Measurements from ENCODE around the gene GSKIP. TPM values are rescaled to one million over a fixed set of nuclear protein-coding genes. Genes with fewer than 3 reads are reported as not detected.
"Not testable (repeated sequence)": the region's sequence is repeated elsewhere in the genome, so short reads cannot be mapped to it uniquely, and the experiment has no call there.

Gene GSKIP, protein sequence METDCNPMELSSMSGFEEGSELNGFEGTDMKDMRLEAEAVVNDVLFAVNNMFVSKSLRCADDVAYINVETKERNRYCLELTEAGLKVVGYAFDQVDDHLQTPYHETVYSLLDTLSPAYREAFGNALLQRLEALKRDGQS
- total RNA-seq, result 21.6 and 23.3 TPM in 2 replicates

DNA sequence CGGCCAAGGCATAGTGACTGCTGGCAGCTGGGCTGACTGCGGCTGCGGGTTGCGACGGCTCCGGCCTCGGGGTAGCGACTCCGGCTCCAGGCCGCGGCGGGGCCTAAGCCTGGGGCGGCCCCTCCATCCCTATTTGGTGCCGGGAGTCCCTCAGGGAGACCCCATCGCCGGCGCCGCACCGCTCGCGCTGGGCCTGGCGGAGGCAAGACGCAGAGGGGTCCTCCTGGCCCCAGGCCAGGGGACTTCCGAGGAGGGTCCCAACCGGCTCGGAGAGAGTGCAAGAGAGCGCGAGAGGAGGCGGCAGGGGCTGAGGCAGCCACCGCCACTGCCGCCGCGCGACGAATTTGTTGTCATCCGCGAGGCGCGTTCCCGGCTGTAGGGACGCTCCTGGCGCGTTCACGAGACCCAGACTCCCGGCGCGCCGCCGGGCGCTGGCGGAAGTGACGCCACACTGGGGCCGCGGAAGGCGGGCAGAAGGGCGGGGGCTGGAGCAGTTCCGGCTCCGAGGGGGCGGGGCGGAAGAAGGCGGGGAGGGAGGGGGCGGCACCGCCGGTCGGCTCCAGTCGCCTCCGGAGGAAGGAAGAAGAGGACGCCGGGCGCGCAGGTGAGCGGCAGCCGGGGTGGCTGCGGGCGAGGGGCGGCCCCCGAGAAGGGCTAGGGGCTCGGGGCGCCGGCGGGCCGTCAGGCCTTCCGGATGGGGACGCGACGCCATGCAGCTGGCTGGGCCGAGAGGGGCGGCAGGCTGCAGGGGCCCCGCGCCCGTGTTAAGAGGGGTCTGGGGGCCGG, at the start of gene GSKIP, which contains the start of gene ATG2B:
GSKIP (plus strand) TSS at position 562 of the 786 bp plus-strand sequence. CDS start 18,722 bp downstream, outside the sequence.
ATG2B (minus strand) TSS at position 377 of the 786 bp plus-strand sequence; CDS start at position 12, 365 bp downstream.
- peak; percentile 84 to 93 for DNase-seq (ENCODE audit: low read depth in 2 of 2)

- DNase-seq (ENCODE audit: low read depth in 2 of 2), result no peak
Measured at GRCh38 chr14:96316087-96316486, 47.2 kb upstream of the GSKIP start.

DNA sequence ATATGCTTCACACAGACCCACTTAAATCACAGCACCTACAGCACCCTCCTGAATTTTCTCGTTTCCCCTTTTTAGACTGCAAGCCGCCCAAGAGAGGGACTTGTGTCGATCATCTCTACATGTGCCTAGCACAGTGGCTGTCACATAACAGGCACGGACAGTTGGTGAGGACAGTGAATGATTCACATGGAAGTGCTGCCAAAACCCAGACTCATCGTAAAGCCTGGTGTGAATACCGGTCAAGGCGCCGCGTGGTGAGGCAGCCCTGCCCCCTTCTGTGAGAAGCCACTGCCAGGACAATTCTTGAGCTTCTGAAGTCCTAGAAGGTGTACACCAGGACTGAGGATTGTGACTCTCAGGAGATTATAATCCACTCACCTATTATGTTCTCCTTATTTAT, 44.5 kb upstream of the GSKIP start:
- DNase-seq (ENCODE audit: low read depth in 2 of 2), result no peak

DNA sequence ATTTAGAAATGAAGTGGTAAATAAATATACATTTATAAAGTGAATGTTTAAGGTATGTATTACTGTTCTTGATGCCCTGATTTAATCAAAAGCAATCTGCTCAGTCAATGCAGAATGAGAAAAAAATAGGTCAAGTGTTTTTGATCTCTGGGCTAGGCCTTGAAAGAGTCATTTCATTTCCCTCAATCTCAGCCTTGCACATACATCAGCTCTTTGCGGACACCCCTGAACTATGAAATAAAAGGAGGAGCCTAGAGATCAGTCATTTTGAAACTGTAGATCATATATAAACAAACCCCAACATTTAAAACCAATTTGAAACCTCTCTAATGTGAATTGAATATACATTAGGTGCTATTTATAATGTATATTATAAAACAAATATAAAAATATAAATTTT, 42.7 kb upstream of the GSKIP start:
- no peak for DNase-seq (ENCODE audit: low read depth in 2 of 2)

- no peak for DNase-seq (ENCODE audit: low read depth in 2 of 2)
Measured at GRCh38 chr14:96324219-96324618, 39.1 kb upstream of the GSKIP start.

- no peak for DNase-seq (ENCODE audit: low read depth in 2 of 2)
Measured at GRCh38 chr14:96338551-96338950, 24.8 kb upstream of the GSKIP start.

DNA sequence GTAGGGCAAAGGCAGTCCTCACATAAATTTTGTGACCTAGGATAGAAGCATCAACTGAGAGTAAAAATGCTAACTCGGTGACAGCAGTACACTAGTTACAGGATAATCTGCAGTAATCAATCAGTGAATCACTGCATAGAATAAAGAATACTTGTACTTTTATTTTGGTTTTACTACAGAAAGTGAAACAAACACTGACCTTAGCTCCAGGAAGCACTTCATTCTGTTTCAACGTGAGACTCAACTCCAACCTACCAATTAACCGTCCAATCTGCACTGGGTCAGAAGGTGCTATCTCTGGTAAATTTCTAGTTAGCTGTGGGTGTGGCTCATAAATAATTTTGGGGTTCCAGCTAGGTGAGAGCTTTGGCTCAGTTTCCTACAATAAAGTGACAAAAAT, 22.0 kb upstream of the GSKIP start:
- no peak for DNase-seq (ENCODE audit: low read depth in 2 of 2)

DNA sequence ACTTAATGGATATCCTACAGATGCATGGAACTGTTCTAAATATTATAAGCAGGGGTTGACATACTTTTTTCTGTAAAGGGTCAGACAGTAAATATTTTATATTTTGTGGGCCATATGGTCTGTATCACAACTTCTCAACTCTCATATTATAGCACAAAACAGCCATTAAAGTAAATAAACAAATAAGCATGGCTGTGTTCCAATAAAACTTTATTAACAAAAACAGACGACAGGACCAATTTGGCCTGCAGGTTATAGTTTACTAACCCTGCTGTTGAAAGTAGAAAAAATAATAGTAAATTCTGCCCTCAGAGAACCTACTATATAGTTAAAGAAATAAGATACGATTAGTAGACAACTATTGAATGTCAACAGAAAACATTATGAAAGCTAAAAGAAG, 17.7 kb upstream of the GSKIP start:
- no peak for DNase-seq (ENCODE audit: low read depth in 2 of 2)

DNA sequence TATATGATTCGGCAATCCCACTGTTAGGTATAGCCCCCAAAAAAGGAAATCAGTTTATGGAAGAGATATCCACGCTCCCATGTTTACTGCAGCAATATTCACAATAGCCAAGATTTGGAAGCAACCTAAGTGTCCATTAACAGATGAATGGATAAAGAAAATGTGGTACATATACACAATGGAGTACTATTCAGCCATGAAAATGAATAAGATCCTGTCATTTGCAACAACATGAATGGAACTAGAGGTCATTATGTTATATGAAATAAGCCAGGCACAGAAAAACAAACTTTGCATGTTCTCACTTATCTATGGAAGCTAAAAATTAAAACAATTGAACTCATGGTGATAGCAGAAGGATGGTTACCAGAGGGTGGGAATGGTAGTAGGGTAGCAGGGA, 15.4 kb upstream of the GSKIP start:
- DNase-seq (ENCODE audit: low read depth in 2 of 2), result not testable (repeated sequence)

GRCh38 chr14:96349286-96350075, 13.8 kb upstream of the GSKIP start:
- DNase-seq (ENCODE audit: low read depth in 2 of 2), result peak in 1 of 2 donors; percentile 2

DNA sequence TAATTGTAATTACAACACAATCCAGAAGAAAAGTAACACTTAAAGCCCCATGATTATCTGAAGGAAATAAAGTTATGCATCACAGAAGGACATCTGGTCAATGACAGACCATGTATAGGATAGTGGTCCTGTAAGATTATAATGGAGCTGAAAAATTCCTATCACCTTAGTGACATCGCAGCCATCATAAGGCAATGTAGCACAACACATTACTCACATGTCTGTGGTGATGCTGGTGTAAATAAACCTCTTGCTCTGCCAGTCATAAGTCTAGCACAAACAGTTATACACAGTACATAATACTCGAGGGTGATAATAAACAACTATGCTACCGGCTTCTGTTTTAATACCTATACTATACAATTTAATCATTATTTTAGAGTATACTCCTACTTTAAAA, 11.3 kb upstream of the GSKIP start:
- no peak for DNase-seq (ENCODE audit: low read depth in 2 of 2)

DNA sequence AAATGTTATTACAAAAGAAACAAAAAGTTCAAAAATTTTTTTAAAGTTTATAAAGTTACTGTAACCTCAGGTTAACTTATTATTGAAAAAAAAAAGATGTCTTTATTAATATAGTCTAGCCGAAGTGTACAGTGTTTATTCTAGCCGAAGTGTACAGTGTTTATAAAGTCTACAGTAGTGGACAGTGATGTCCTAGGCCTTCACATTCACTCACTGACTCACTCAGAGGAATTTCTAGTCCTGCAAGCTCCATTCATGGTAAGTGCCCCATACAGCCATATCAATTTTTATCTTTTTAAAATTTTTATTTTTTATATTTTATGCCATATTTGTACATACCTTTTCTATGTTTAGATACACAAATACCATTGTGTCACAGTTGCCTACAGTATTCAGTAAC, 10.6 kb upstream of the GSKIP start:
- DNase-seq (ENCODE audit: low read depth in 2 of 2), result no peak

DNA sequence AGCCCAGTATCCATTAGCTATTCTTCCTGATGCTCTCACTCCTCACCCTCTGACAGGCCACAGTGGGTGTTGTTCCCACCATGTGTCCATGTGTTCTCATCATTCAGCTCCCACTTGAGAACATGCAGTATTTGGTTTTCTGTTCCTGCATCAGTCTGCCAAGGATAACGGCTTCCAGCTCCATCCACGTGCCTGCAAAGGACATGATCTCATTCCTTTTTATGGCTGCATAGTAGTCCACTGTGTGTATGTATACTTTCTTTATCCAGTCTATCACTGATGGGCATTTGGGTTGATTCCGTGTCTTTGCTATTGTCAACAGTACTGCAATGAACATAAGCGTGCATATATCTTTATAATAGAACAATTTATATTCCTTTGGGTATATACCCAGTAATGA, 9.1 kb upstream of the GSKIP start:
- DNase-seq (ENCODE audit: low read depth in 2 of 2), result no peak

GRCh38 chr14:96357216-96357615, 6.1 kb upstream of the GSKIP start:
- no peak for DNase-seq (ENCODE audit: low read depth in 2 of 2)

GRCh38 chr14:96359959-96360358, 3.4 kb upstream of the GSKIP start:
- DNase-seq (ENCODE audit: low read depth in 2 of 2), result no peak

GRCh38 chr14:96362071-96362964, 1.0 kb upstream of the GSKIP start:
- DNase-seq (ENCODE audit: low read depth in 2 of 2), result peak; percentile 69 to 75

GRCh38 chr14:96363751-96364336, 518 bp downstream of the GSKIP start:
- DNase-seq (ENCODE audit: low read depth in 2 of 2), result peak in 1 of 2 donors; percentile 24

GRCh38 chr14:96364962-96365361, 1.6 kb downstream of the GSKIP start:
- DNase-seq (ENCODE audit: low read depth in 2 of 2), result no peak

GRCh38 chr14:96368534-96368933, 5.2 kb downstream of the GSKIP start:
- no peak for DNase-seq (ENCODE audit: low read depth in 2 of 2)

- DNase-seq (ENCODE audit: low read depth in 2 of 2), result no peak
Measured at GRCh38 chr14:96370528-96370927, 7.2 kb downstream of the GSKIP start.

GRCh38 chr14:96373538-96373937, 10.2 kb downstream of the GSKIP start:
- DNase-seq (ENCODE audit: low read depth in 2 of 2), result no peak

All from dermis microvascular lymphatic vessel endothelial cell (primary cell).